Measurements from ENCODE around the gene ZCCHC4.

DNA sequence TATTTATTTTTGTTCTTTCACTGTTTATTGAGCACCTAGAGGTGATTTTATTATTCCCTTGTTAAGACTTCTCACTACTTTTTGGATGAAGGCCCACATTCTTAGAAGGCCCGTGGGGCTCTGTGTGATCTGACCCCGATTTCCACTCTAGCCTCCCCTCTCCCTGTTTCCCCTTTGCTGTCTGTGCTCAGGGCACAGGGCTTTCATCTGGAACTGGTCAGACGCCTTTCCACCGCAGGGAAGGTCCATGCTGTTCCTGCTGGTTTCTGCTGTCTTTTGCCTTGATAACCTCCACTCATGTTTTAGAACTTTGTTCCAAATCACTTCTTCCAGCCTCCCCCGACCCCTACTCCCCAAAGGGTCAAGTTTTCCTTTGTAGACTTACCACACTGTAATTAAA lies 33.2 kb downstream of the ZCCHC4 start:
- TF ChIP-seq, protein P1, sequence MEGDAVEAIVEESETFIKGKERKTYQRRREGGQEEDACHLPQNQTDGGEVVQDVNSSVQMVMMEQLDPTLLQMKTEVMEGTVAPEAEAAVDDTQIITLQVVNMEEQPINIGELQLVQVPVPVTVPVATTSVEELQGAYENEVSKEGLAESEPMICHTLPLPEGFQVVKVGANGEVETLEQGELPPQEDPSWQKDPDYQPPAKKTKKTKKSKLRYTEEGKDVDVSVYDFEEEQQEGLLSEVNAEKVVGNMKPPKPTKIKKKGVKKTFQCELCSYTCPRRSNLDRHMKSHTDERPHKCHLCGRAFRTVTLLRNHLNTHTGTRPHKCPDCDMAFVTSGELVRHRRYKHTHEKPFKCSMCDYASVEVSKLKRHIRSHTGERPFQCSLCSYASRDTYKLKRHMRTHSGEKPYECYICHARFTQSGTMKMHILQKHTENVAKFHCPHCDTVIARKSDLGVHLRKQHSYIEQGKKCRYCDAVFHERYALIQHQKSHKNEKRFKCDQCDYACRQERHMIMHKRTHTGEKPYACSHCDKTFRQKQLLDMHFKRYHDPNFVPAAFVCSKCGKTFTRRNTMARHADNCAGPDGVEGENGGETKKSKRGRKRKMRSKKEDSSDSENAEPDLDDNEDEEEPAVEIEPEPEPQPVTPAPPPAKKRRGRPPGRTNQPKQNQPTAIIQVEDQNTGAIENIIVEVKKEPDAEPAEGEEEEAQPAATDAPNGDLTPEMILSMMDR (conservative IDR thresholded peaks at IDR 0.05; ENCODE audit: low read depth, low read length) = no peak
- TF ChIP-seq POLR2A (IDR thresholded peaks at IDR 0.05; ENCODE audit: low read depth, low read length) = no peak
- TF ChIP-seq MXI1 (IDR thresholded peaks at IDR 0.05; ENCODE audit: borderline replicate concordance, low read depth, low read length) = no peak
- TF ChIP-seq MAFK (IDR thresholded peaks at IDR 0.05; ENCODE audit: low read depth, low read length) = no peak
- TF ChIP-seq BHLHE40 (IDR thresholded peaks at IDR 0.05; ENCODE audit: low read depth, low read length) = no peak
- TF ChIP-seq CHD1 (IDR thresholded peaks at IDR 0.05; ENCODE audit: low read depth, low read length) = no peak
- TF ChIP-seq, protein P2, sequence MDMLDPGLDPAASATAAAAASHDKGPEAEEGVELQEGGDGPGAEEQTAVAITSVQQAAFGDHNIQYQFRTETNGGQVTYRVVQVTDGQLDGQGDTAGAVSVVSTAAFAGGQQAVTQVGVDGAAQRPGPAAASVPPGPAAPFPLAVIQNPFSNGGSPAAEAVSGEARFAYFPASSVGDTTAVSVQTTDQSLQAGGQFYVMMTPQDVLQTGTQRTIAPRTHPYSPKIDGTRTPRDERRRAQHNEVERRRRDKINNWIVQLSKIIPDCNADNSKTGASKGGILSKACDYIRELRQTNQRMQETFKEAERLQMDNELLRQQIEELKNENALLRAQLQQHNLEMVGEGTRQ (IDR thresholded peaks at IDR 0.05; ENCODE audit: low read depth, low read length) = no peak
- TF ChIP-seq MAZ (IDR thresholded peaks at IDR 0.05; ENCODE audit: borderline replicate concordance, low read depth, low read length) = no peak
- no peak for TF ChIP-seq RAD21 (IDR thresholded peaks at IDR 0.05; ENCODE audit: low read length)
- no peak for TF ChIP-seq RCOR1 (IDR thresholded peaks at IDR 0.05; ENCODE audit: insufficient replicate concordance, low read length)
- no peak for TF ChIP-seq SMC3 (IDR thresholded peaks at IDR 0.05; ENCODE audit: low read depth, low read length)
- TF ChIP-seq RFX5 (IDR thresholded peaks at IDR 0.05; ENCODE audit: low read depth, low read length) = no peak
- TF ChIP-seq CEBPB (IDR thresholded peaks at IDR 0.05; ENCODE audit: low read depth, low read length) = no peak

All from IMR-90 (cell line).